MCF 10A (cell line): ENCODE results near the gene PHF21B. TPM values are rescaled to one million over a fixed set of nuclear protein-coding genes. Genes with fewer than 3 reads are reported as not detected.

ENCODE experiments used
- BruUV-seq: library from RNA; stranded (reverse); fragments of 400-500 nt; replicated peaks from 2 replicates; lab custom pipeline; 2021; lab: Mats Ljungman, UMichigan
- CTCF ChIA-PET: fragments of 300-600 bp; sonication (Branson Sonifier 250); formaldehyde crosslinking; extraction: SDS; loops from one replicate; lab custom pipeline; 2021; ENCODE audit warnings: antibody characterized with exemption, inconsistent platforms; lab: Yijun Ruan, JAX
- POLR2A ChIA-PET: fragments of 300-600, 350-650 bp; sonication (Branson Sonifier 250); formaldehyde crosslinking; extraction: SDS; loops from one replicate; lab custom pipeline; 2020; ENCODE audit warnings: antibody characterized with exemption, inconsistent platforms; lab: Yijun Ruan, JAX
- DNase-seq: peaks from one replicate; pipeline ENCODE4 v3.0.0-alpha.2; 2018; ENCODE audit not compliant: unreplicated experiment
- H3K27ac Mint-ChIP-seq: one replicate; pipeline ENCODE4 v1.8.0; 2022; ENCODE audit warnings: mild to moderate bottlenecking, low read depth, mixed read lengths; ENCODE audit not compliant: unreplicated experiment
- H3K27me3 Mint-ChIP-seq: one replicate; pipeline ENCODE4 v1.8.0; 2022; ENCODE audit warnings: mixed read lengths; ENCODE audit not compliant: insufficient read depth, unreplicated experiment
- H3K36me3 Mint-ChIP-seq: one replicate; pipeline ENCODE4 v1.8.0; 2022; ENCODE audit warnings: mild to moderate bottlenecking, moderate library complexity, mixed read lengths; ENCODE audit not compliant: insufficient read depth, unreplicated experiment
- H3K4me1 Mint-ChIP-seq: one replicate; pipeline ENCODE4 v1.8.0; 2022; ENCODE audit warnings: mixed read lengths; ENCODE audit not compliant: insufficient read depth, unreplicated experiment
- H3K4me3 Mint-ChIP-seq: one replicate; pipeline ENCODE4 v1.8.0; 2022; ENCODE audit warnings: mild to moderate bottlenecking, moderate library complexity, mixed read lengths; ENCODE audit not compliant: unreplicated experiment
- H3K9me3 Mint-ChIP-seq: one replicate; pipeline ENCODE4 v1.8.0; 2022; ENCODE audit warnings: mixed read lengths; ENCODE audit not compliant: unreplicated experiment
- intact Hi-C: fragments of 100-400 bp; cut with micrococcal nuclease; formaldehyde crosslinking; loops from 2 replicates; pipeline ENCODE4 v1.14.1; 2022
- total RNA-seq: library from RNA; stranded (reverse); gene quantifications from 2 replicates; pipeline ENCODE4 v1.2.3, GENCODE V29; 2022
- TF ChIP-seq, protein P1 (sequence below): fragments of 200-600 bp; IDR thresholded peaks from one replicate; pipeline ENCODE4 v1.8.0; 2022; ENCODE audit warnings: antibody characterized with exemption, mild to moderate bottlenecking; ENCODE audit not compliant: unreplicated experiment

Gene PHF21B
- total RNA-seq, 1 experiment from 2014 or later, result 0.75 TPM

DNA sequence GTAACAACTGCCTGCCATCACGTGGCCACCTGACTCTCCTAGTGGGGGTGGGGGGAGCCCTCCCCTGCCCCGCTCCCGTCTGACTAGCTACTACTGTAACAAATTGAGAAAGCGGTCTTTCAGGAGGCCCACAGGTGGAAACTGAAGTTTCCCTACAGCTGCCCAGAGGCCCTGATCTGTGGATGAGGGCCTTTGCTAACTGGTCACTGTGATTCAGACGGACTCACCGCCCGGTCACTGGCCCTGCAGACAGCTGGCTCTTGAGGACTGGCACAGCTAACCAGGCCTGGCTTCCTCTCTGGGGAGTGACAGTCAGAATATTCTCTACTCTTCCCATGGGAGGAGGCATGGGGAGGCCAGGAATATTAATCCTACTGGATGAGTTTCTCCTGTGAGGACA is 140.6 kb downstream of the PHF21B start:
- H3K27me3 Mint-ChIP-seq, result no peaks in the 10 kb centered on the region
- ChIA-PET POLR2A (interaction anchor here (0.6 to 1.2 kb wide), 5 partner anchors 9 to 592 kb away, joined by 3 to 5 read pairs (median 3); partner anchors contain the start of gene NUP50), CTCF (no interaction called here)
- intact Hi-C loops, result no loop called here
- no peak overlapping the region for H3K4me3 Mint-ChIP-seq
- H3K9me3 Mint-ChIP-seq, result no peaks in the 10 kb centered on the region
- BruUV-seq, result no TSS peak
- peaks cover 24% of the 10 kb centered on the region for H3K4me1 Mint-ChIP-seq
- DNase-seq, result no peak
- TF ChIP-seq, protein P1, sequence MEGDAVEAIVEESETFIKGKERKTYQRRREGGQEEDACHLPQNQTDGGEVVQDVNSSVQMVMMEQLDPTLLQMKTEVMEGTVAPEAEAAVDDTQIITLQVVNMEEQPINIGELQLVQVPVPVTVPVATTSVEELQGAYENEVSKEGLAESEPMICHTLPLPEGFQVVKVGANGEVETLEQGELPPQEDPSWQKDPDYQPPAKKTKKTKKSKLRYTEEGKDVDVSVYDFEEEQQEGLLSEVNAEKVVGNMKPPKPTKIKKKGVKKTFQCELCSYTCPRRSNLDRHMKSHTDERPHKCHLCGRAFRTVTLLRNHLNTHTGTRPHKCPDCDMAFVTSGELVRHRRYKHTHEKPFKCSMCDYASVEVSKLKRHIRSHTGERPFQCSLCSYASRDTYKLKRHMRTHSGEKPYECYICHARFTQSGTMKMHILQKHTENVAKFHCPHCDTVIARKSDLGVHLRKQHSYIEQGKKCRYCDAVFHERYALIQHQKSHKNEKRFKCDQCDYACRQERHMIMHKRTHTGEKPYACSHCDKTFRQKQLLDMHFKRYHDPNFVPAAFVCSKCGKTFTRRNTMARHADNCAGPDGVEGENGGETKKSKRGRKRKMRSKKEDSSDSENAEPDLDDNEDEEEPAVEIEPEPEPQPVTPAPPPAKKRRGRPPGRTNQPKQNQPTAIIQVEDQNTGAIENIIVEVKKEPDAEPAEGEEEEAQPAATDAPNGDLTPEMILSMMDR, result no peak
- H3K27ac Mint-ChIP-seq, result peak overlapping the region; percentile 92
- H3K36me3 Mint-ChIP-seq, result peaks cover 13% of the 10 kb centered on the region

DNA sequence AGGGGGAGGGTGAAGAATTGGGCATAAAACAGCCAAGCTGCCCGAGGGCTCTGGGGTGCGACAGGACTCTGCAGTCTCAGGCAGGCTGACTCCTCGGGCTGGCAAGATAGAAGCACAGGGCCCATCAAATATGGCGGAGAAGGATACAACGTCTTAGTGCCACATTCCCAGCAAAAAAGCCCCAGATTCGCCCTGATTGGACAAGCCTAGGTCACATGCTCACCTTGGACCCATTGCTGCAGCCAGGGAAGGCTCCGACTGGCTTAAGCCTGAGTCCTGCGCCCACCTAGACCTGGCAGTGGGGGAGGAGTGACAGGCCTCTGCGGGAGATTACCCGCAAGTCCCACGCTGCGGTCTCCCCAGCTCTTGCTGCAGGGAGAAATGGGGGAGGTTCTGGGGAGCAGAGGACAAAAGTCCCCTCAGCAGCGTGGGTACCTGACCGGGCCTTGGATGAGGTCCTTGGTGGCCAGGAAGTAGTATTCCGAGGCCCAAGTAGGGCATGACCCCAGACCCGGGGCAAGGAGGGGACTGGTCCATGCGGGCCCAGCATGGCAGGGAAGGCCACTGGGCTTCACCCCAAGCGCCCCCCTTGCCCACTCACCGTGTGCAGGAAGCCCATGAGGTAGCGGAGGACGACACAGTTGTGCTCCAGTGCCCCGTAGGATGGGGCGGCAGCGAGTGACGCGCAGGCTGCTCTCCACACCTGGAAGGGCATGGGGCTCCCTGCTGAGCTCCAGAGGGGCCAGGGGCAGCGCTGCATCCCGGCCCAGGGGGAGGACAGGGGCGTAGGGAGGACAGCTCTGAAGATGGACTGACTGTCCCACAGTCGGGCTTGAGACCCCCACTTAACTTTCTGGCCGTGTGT is 144.4 kb downstream of the PHF21B start:
- H3K27ac Mint-ChIP-seq, result peak overlapping the region; percentile 92
- H3K36me3 Mint-ChIP-seq, result peaks cover 30% of the 10 kb centered on the region
- intact Hi-C loops, result no loop called here
- no peaks in the 10 kb centered on the region for H3K9me3 Mint-ChIP-seq
- H3K4me1 Mint-ChIP-seq, result peaks cover 28% of the 10 kb centered on the region
- ChIA-PET CTCF (interaction anchor here (0.5 to 0.6 kb wide), 2 partner anchors 96 to 300 kb away, joined by 3 to 5 read pairs; no protein-coding TSS in a partner anchor), POLR2A (no interaction called here)
- no peak for DNase-seq
- BruUV-seq, result no TSS peak
- TF ChIP-seq, protein P1, result no peak
- no peaks in the 10 kb centered on the region for H3K27me3 Mint-ChIP-seq
- peak overlapping the region; percentile 63 for H3K4me3 Mint-ChIP-seq

DNA sequence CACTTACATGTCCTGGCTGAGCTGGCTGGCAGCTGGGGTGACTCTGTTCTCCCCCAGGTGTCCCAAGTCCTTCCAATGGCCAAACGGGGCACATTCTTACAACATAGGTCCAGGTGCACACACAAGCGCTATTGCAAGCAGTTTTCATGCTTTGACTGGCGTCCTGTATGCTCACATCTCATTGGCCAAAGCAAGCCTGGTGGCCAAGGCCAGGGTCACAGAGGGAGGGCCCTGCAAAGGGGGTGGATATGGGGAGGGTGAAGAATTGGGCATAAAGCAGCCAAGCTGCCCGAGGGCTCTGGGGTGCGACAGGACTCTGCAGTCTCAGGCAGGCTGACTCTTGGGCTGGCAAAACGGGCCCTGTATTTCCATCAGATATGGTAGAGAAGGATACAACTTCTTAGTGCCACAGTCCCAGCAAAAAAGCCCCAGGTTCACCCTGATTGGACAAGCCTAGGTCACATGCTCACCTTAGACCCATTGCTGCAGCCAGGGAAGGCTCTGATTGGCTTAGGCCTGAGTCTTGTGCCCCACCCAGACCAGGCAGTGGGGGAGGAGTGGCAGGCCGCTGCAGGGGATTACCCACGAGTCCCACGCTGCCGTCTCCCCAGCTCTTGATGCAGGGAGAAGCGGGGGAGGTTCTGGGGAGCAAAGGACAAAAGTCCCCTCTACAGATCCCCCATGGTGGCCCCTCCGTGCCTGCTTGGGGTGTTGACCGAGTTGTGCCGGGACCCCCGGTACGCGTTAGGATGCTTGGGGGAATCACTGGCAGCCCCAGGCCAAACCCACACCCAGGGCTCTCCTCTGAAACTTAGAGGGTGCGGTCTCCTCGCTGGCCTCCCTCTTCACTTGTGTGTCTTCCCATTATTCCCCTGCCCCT is 146.6 kb downstream of the PHF21B start:
- Mint-ChIP-seq H3K27ac (no peak overlapping the region), H3K4me3 (no peak overlapping the region), H3K9me3 (no peaks in the 10 kb centered on the region), H3K4me1 (peaks cover 47% of the 10 kb centered on the region), H3K27me3 (no peaks in the 10 kb centered on the region), H3K36me3 (peaks cover 39% of the 10 kb centered on the region)
- ChIA-PET CTCF (interaction anchor here (0.7 to 0.9 kb wide), 2 partner anchors 42 to 137 kb away, joined by 3 read pairs; no protein-coding TSS in a partner anchor), POLR2A (interaction anchor here (0.6 to 0.8 kb wide), 2 partner anchors 218 to 1677 kb away, joined by 3 read pairs; no protein-coding TSS in a partner anchor)
- no TSS peak for BruUV-seq
- TF ChIP-seq, protein P1, result no peak
- peak; percentile 36 for DNase-seq
- intact Hi-C loops, result no loop called here
